SU-DHL-6 (cell line): Measurements from ENCODE around the gene MSH4.

Experiments
- EZH2phosphoT487 ChIP-seq: fragments of 200-600 bp; sonication (generic), shearing (Covaris generic); conservative IDR thresholded peaks from 2 replicates; pipeline ENCODE4 v1.6.1; 2018; ENCODE audit warnings: mild to moderate bottlenecking, antibody characterized with exemption, low read length, moderate library complexity, mixed read lengths
- TF ChIP-seq, protein P1 (sequence below): fragments of 200-600 bp; sonication (generic); IDR thresholded peaks from one replicate; pipeline ENCODE4 v1.5.1; 2017; ENCODE audit warnings: antibody characterized with exemption, mild to moderate bottlenecking, low read length, moderate library complexity; ENCODE audit not compliant: insufficient read depth, poor library complexity, severe bottlenecking

- no peak for TF ChIP-seq EZH2phosphoT487
- TF ChIP-seq, protein P1, sequence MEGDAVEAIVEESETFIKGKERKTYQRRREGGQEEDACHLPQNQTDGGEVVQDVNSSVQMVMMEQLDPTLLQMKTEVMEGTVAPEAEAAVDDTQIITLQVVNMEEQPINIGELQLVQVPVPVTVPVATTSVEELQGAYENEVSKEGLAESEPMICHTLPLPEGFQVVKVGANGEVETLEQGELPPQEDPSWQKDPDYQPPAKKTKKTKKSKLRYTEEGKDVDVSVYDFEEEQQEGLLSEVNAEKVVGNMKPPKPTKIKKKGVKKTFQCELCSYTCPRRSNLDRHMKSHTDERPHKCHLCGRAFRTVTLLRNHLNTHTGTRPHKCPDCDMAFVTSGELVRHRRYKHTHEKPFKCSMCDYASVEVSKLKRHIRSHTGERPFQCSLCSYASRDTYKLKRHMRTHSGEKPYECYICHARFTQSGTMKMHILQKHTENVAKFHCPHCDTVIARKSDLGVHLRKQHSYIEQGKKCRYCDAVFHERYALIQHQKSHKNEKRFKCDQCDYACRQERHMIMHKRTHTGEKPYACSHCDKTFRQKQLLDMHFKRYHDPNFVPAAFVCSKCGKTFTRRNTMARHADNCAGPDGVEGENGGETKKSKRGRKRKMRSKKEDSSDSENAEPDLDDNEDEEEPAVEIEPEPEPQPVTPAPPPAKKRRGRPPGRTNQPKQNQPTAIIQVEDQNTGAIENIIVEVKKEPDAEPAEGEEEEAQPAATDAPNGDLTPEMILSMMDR: no peak
Measured at GRCh38 chr1:75937034-75937433, 140.4 kb downstream of the MSH4 start.
